Body of pancreas (tissue), 4 donors: Measurements from ENCODE around the gene GRK7.

ENCODE experiments used
- POLR2A ChIP-seq, 3 donors: fragments of 450-650 bp; IDR thresholded peaks; one replicate each; pipeline ENCODE4 v1.6.1; 2016; ENCODE audit warnings: antibody characterized with exemption in 3 of 3, mild to moderate bottlenecking in 2 of 3
- TF ChIP-seq, protein P1 (sequence below), 7 experiments: fragments of 450-650 bp in 4 of 7; fragments of 200-600 bp in 3 of 7; sonication (generic) in 3 of 7; IDR thresholded peaks; one replicate each; pipeline ENCODE4 v1.5.1; 2016 to 2019; ENCODE audit warnings: antibody characterized with exemption in 7 of 7

DNA sequence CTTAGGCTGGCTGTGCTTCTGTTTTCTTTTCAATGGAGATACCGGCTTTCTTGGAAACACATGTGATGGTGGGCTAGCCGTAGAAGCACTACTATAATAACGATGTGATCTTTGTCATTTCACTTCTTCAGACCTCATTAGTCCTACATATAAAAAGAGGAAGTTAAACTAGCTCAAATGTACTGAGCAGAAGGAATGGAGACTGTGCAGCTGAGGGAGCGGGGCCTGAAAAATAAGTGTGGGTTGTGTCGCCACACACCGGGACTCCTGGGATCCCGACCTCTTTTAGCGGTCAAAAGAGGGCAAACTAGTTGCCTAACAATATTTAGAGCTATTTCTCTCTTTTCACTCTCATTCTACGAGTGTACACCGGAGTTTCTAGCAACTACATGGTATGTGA is 26.1 kb upstream of the GRK7 start:
- TF ChIP-seq, protein P1, sequence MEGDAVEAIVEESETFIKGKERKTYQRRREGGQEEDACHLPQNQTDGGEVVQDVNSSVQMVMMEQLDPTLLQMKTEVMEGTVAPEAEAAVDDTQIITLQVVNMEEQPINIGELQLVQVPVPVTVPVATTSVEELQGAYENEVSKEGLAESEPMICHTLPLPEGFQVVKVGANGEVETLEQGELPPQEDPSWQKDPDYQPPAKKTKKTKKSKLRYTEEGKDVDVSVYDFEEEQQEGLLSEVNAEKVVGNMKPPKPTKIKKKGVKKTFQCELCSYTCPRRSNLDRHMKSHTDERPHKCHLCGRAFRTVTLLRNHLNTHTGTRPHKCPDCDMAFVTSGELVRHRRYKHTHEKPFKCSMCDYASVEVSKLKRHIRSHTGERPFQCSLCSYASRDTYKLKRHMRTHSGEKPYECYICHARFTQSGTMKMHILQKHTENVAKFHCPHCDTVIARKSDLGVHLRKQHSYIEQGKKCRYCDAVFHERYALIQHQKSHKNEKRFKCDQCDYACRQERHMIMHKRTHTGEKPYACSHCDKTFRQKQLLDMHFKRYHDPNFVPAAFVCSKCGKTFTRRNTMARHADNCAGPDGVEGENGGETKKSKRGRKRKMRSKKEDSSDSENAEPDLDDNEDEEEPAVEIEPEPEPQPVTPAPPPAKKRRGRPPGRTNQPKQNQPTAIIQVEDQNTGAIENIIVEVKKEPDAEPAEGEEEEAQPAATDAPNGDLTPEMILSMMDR (IDR thresholded peaks at IDR 0.05), result no peak
- no peak for TF ChIP-seq POLR2A (IDR thresholded peaks at IDR 0.05)
